ENCODE results near the gene LIN7C. TPM values are rescaled to one million over a fixed set of nuclear protein-coding genes. Genes with fewer than 3 reads are reported as not detected.

Gene LIN7C
- polyA plus RNA-seq, 1 donor from 2014 or later: 131 TPM

DNA sequence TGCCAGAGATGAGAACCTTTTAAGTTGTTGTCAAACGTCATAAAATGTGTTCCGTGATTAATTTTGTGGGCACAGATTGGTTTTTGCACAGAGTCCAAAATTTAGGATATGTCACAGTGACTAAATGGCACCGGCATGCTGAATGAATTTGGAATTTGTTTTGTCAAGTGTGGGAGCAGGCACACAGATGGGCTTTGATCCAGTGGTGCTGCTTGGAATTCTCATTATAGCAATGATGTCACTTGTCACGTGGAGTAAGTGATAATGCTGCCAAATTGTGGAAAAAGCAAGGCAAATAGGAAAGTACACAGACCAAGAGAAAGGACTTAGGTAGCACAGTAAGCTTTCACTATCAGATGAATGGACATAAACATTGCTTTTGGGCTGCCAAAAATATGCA lies 8.0 kb upstream of the LIN7C start:
- Histone ChIP-seq H3K9me3 (ENCODE audit: low read length) (no peaks in the 10 kb centered on the region), H3K9ac (ENCODE audit: low read length) (no peak overlapping the region), H3K4me2 (ENCODE audit: low read length) (no peak overlapping the region), H3K27me3 (ENCODE audit: insufficient read depth, low read depth, low read length) (no peaks in the 10 kb centered on the region), H3K36me3 (ENCODE audit: insufficient read depth, low read length) (no peaks in the 10 kb centered on the region), H3K27ac (ENCODE audit: low read length) (no peak overlapping the region), H3K79me2 (replicated peaks; ENCODE audit: insufficient read depth, low read length) (no peaks in the 10 kb centered on the region), H4K20me1 (ENCODE audit: insufficient read depth) (no peaks in the 10 kb centered on the region), H3F3A (ENCODE audit: insufficient read depth, low read length, poor library complexity, severe bottlenecking) (no peaks in the 10 kb centered on the region), H3K4me3 (ENCODE audit: low read length) (no peak overlapping the region), H3K9me2 (ENCODE audit: insufficient read depth, low read length) (no peaks in the 10 kb centered on the region), H2AFZ (ENCODE audit: low read depth, low read length) (no peak overlapping the region)
- TF ChIP-seq SMC3 (conservative IDR thresholded peaks at IDR 0.05; ENCODE audit: poor library complexity) (no peak), EZH2 (IDR thresholded peaks at IDR 0.05; ENCODE audit: borderline replicate concordance, insufficient read depth, low read length, poor library complexity, severe bottlenecking) (no peak), MXI1 (conservative IDR thresholded peaks at IDR 0.05; ENCODE audit: poor library complexity, severe bottlenecking) (no peak)
- TF ChIP-seq, protein P1, sequence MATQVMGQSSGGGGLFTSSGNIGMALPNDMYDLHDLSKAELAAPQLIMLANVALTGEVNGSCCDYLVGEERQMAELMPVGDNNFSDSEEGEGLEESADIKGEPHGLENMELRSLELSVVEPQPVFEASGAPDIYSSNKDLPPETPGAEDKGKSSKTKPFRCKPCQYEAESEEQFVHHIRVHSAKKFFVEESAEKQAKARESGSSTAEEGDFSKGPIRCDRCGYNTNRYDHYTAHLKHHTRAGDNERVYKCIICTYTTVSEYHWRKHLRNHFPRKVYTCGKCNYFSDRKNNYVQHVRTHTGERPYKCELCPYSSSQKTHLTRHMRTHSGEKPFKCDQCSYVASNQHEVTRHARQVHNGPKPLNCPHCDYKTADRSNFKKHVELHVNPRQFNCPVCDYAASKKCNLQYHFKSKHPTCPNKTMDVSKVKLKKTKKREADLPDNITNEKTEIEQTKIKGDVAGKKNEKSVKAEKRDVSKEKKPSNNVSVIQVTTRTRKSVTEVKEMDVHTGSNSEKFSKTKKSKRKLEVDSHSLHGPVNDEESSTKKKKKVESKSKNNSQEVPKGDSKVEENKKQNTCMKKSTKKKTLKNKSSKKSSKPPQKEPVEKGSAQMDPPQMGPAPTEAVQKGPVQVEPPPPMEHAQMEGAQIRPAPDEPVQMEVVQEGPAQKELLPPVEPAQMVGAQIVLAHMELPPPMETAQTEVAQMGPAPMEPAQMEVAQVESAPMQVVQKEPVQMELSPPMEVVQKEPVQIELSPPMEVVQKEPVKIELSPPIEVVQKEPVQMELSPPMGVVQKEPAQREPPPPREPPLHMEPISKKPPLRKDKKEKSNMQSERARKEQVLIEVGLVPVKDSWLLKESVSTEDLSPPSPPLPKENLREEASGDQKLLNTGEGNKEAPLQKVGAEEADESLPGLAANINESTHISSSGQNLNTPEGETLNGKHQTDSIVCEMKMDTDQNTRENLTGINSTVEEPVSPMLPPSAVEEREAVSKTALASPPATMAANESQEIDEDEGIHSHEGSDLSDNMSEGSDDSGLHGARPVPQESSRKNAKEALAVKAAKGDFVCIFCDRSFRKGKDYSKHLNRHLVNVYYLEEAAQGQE (IDR thresholded peaks at IDR 0.05; ENCODE audit: borderline replicate concordance): no peak
- TF ChIP-seq, protein P2, sequence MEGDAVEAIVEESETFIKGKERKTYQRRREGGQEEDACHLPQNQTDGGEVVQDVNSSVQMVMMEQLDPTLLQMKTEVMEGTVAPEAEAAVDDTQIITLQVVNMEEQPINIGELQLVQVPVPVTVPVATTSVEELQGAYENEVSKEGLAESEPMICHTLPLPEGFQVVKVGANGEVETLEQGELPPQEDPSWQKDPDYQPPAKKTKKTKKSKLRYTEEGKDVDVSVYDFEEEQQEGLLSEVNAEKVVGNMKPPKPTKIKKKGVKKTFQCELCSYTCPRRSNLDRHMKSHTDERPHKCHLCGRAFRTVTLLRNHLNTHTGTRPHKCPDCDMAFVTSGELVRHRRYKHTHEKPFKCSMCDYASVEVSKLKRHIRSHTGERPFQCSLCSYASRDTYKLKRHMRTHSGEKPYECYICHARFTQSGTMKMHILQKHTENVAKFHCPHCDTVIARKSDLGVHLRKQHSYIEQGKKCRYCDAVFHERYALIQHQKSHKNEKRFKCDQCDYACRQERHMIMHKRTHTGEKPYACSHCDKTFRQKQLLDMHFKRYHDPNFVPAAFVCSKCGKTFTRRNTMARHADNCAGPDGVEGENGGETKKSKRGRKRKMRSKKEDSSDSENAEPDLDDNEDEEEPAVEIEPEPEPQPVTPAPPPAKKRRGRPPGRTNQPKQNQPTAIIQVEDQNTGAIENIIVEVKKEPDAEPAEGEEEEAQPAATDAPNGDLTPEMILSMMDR (IDR thresholded peaks at IDR 0.05; ENCODE audit: poor library complexity, severe bottlenecking): no peak

DNA sequence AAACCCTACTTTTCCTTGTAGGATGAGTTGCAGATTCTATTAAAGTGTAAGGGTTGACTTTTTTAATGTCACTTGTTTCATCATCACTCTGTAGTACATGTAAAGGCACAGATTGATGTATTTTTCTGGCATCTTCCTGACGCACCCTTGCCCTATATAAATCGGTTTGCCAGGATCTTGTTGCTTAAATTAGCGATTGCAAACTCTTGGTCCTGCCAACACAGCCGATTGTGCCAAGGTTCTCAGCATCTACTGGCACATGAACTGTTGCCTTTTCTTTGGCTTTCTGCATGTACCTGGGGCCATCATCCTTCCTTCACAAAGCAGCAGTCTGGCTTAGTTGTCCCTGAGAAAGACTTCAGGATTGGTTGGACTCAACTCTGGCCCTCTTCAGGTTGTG lies 7.5 kb upstream of the LIN7C start:
- H2AFZ ChIP-seq (ENCODE audit: low read depth, low read length): no peak overlapping the region

More for the DNA sequence above, 7.5 kb upstream of the LIN7C start:
- H3K27me3 ChIP-seq (ENCODE audit: insufficient read depth, low read depth, low read length): no peaks in the 10 kb centered on the region
- no peak overlapping the region for H3K4me2 ChIP-seq (ENCODE audit: low read length)
- no peaks in the 10 kb centered on the region for H3K36me3 ChIP-seq (ENCODE audit: insufficient read depth, low read length)
- no peaks in the 10 kb centered on the region for H3K9me3 ChIP-seq (ENCODE audit: low read length)
- TF ChIP-seq, protein P1 (IDR thresholded peaks at IDR 0.05; ENCODE audit: borderline replicate concordance): no peak
- TF ChIP-seq, protein P2 (IDR thresholded peaks at IDR 0.05; ENCODE audit: poor library complexity, severe bottlenecking): no peak
- TF ChIP-seq POLR2AphosphoS5 (IDR thresholded peaks at IDR 0.05) (no peak), MXI1 (conservative IDR thresholded peaks at IDR 0.05; ENCODE audit: poor library complexity, severe bottlenecking) (no peak), RAD21 (conservative IDR thresholded peaks at IDR 0.05) (no peak), EP300 (conservative IDR thresholded peaks at IDR 0.05; ENCODE audit: poor library complexity, severe bottlenecking) (no peak), TAF1 (IDR thresholded peaks at IDR 0.05; ENCODE audit: low read depth) (no peak), EZH2 (IDR thresholded peaks at IDR 0.05; ENCODE audit: borderline replicate concordance, insufficient read depth, low read length, poor library complexity, severe bottlenecking) (no peak), SMC3 (conservative IDR thresholded peaks at IDR 0.05; ENCODE audit: poor library complexity) (no peak)
- no peaks in the 10 kb centered on the region for H3K79me2 ChIP-seq (replicated peaks; ENCODE audit: insufficient read depth, low read length)
- H3K9me2 ChIP-seq (ENCODE audit: insufficient read depth, low read length): no peaks in the 10 kb centered on the region
- no peak overlapping the region for H3K9ac ChIP-seq (ENCODE audit: low read length)
- no peak overlapping the region for H3K27ac ChIP-seq (ENCODE audit: low read length)
- H4K20me1 ChIP-seq (ENCODE audit: insufficient read depth): no peaks in the 10 kb centered on the region
- H3K4me3 ChIP-seq (ENCODE audit: low read length): no peak overlapping the region
- no peaks in the 10 kb centered on the region for H3F3A ChIP-seq (ENCODE audit: insufficient read depth, low read length, poor library complexity, severe bottlenecking)
